Measurements from ENCODE around the gene DIP2C. TPM values are rescaled to one million over a fixed set of nuclear protein-coding genes. Genes with fewer than 3 reads are reported as not detected.

The DIP2C gene
- total RNA-seq, 1 experiment from 2014 or later, result 11.0 TPM

GRCh38 chr10:504121-504611 is 185.3 kb downstream of the DIP2C start:
- CTCF ChIA-PET, result interaction anchor here (2.4 kb wide), 1 partner anchor 285 kb away, joined by 11 read pairs; no protein-coding TSS in a partner anchor
- TF ChIP-seq IRF2 (CRISPR knock-in tag; IDR thresholded peaks at IDR 0.05; ENCODE audit: borderline replicate concordance, low read depth) (no peak), GRHL2 (CRISPR knock-in tag; IDR thresholded peaks at IDR 0.05; ENCODE audit: insufficient replicate concordance, severe bottlenecking) (no peak), ETV6 (CRISPR knock-in tag; IDR thresholded peaks at IDR 0.05) (no peak), STAT6 (CRISPR knock-in tag; conservative IDR thresholded peaks at IDR 0.05; ENCODE audit: low read depth) (no peak), ZNF263 (CRISPR knock-in tag; IDR thresholded peaks at IDR 0.05; ENCODE audit: low read depth) (no peak), FOXJ3 (CRISPR knock-in tag; IDR thresholded peaks at IDR 0.05; ENCODE audit: borderline replicate concordance) (no peak), MXD4 (CRISPR knock-in tag; IDR thresholded peaks at IDR 0.05; ENCODE audit: borderline replicate concordance) (no peak), MLX (CRISPR knock-in tag; IDR thresholded peaks at IDR 0.05) (no peak), FOXK1 (CRISPR knock-in tag; IDR thresholded peaks at IDR 0.05) (no peak), ZNF281 (CRISPR knock-in tag; IDR thresholded peaks at IDR 0.05) (no peak), TCF7 (CRISPR knock-in tag; IDR thresholded peaks at IDR 0.05; ENCODE audit: low read depth) (no peak), RORB (CRISPR knock-in tag; IDR thresholded peaks at IDR 0.05) (no peak)
- H3K36me3 Mint-ChIP-seq, result no peaks in the 10 kb centered on the region; the same call in 1 of the 2 replicates
- ATAC-seq, result no peak
- no peak for DNase-seq (ENCODE audit: low spot score)
- H3K27me3 Mint-ChIP-seq (ENCODE audit: low read depth), result peaks cover 87% of the 10 kb centered on the region
- peaks cover 3% of the 10 kb centered on the region for H3K4me1 Mint-ChIP-seq
- POLR2A ChIA-PET, result no interaction called here
- H3K4me3 Mint-ChIP-seq, result no peak overlapping the region
- no peaks in the 10 kb centered on the region for H3K9me3 Mint-ChIP-seq
- no peak overlapping the region for H3K27ac Mint-ChIP-seq

- no peaks in the 10 kb centered on the region for H3K36me3 Mint-ChIP-seq
- CTCF ChIA-PET, result interaction anchor here (0.6 kb wide), 1 partner anchor 311 kb away, joined by 3 read pairs; no protein-coding TSS in a partner anchor
- peaks cover 11% of the 10 kb centered on the region for H3K4me1 Mint-ChIP-seq
- H3K4me3 Mint-ChIP-seq, result no peak overlapping the region
- no peak overlapping the region for H3K27ac Mint-ChIP-seq
- DNase-seq (ENCODE audit: low spot score) (no peak), ATAC-seq (no peak)
- H3K27me3 Mint-ChIP-seq (ENCODE audit: low read depth), result peaks cover 62% of the 10 kb centered on the region
- H3K9me3 Mint-ChIP-seq, result no peaks in the 10 kb centered on the region
- POLR2A ChIA-PET, result no interaction called here
- TF ChIP-seq EMX1 (CRISPR knock-in tag; IDR thresholded peaks at IDR 0.05) (no peak), CDX4 (CRISPR knock-in tag; IDR thresholded peaks at IDR 0.05; ENCODE audit: borderline replicate concordance) (no peak), ZNF532 (CRISPR knock-in tag; IDR thresholded peaks at IDR 0.05; ENCODE audit: borderline replicate concordance) (no peak), ETV6 (CRISPR knock-in tag; IDR thresholded peaks at IDR 0.05) (no peak), FOXP4 (CRISPR knock-in tag; IDR thresholded peaks at IDR 0.05) (no peak), ZNF281 (CRISPR knock-in tag; IDR thresholded peaks at IDR 0.05) (no peak), IRF1 (CRISPR knock-in tag; IDR thresholded peaks at IDR 0.05) (no peak)
Measured at GRCh38 chr10:501596-501995, 187.9 kb downstream of the DIP2C start.

Measured in WTC11 (cell line).